ENCODE measurements around the gene PADI6.

DNA sequence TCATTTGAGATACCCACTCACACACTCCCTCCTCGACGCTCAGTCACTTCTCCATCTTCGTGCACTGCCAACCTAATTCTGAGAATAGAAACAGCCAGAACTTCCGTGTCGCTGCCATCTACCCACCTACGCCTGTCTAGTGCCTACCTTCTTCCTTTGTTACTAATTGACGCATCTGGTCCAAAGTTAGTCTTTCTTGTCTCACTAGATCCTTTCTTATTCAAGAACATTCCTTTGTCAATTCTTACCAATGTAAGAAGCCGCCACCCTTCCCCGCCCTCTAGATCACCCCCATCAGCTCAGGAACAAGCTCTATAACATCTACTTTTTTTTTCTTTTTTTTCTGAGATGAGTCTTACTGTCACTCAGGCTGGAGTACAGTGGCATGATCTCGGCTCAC lies 3.7 kb downstream of the PADI6 start:
- TF ChIP-seq, protein P1, sequence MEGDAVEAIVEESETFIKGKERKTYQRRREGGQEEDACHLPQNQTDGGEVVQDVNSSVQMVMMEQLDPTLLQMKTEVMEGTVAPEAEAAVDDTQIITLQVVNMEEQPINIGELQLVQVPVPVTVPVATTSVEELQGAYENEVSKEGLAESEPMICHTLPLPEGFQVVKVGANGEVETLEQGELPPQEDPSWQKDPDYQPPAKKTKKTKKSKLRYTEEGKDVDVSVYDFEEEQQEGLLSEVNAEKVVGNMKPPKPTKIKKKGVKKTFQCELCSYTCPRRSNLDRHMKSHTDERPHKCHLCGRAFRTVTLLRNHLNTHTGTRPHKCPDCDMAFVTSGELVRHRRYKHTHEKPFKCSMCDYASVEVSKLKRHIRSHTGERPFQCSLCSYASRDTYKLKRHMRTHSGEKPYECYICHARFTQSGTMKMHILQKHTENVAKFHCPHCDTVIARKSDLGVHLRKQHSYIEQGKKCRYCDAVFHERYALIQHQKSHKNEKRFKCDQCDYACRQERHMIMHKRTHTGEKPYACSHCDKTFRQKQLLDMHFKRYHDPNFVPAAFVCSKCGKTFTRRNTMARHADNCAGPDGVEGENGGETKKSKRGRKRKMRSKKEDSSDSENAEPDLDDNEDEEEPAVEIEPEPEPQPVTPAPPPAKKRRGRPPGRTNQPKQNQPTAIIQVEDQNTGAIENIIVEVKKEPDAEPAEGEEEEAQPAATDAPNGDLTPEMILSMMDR (IDR thresholded peaks at IDR 0.05; ENCODE audit: low read depth, low read length, poor library complexity, severe bottlenecking) = no peak
- TF ChIP-seq EZH2phosphoT487 (IDR thresholded peaks at IDR 0.05; ENCODE audit: borderline replicate concordance, low read length) = no peak
